HG03439 (cell line): ENCODE results near the gene MYO1C.

Experiments used
- ATAC-seq: cut with Tn5 transposase; IDR thresholded peaks from one replicate; pipeline ENCODE4 v1.9.1; 2021; ENCODE audit warnings: mild to moderate bottlenecking, moderate library complexity; ENCODE audit not compliant: unreplicated experiment

MYO1C gene

DNA sequence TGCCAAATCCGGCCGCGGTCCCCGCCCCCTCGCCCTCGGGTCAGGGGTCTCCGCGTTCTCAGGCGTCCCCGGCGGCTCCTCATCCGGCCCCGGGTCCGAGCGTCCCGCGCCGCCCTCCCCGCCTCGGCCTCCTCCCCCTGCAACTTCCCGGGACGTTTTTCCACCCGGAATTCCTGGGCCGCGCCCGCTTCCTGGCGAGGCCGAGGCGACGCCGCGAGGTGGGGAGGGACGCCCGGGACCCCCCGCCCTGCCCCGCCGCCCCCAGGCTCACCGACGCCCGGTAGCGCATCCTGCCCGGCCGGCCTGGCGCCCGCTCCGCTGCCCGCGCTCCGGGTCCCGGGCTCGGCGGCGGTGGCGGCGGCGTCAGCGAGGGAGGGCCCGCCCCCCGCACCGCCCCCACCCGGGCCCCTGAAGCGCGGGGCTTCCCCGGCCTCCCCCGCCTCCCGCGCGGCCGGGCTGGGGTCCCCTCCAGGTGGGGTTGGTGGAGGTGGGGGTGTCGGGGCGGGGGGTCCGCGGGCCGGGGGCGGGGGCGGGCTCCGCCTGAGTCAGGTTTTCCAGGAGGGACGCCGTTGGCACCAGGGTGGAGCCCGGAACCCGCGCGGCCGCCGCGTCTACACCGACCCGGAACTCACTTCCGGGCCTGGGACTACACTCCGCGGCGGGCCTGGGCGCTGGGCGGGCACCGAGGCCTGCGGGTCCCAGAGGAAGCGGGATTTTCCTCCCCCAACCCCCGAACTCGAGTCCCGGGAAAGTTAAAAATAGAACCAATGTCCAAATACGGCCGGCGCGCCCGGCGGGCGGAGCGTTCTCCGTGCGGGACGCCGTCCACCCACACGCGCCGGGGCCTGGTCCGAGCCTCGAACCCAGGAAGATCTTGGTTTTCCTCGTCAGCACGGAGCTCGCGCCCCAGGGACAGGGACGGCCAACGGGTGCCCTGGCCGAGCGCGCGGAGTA lies 6.8 kb downstream of the MYO1C start:
- ATAC-seq, result no peak

DNA sequence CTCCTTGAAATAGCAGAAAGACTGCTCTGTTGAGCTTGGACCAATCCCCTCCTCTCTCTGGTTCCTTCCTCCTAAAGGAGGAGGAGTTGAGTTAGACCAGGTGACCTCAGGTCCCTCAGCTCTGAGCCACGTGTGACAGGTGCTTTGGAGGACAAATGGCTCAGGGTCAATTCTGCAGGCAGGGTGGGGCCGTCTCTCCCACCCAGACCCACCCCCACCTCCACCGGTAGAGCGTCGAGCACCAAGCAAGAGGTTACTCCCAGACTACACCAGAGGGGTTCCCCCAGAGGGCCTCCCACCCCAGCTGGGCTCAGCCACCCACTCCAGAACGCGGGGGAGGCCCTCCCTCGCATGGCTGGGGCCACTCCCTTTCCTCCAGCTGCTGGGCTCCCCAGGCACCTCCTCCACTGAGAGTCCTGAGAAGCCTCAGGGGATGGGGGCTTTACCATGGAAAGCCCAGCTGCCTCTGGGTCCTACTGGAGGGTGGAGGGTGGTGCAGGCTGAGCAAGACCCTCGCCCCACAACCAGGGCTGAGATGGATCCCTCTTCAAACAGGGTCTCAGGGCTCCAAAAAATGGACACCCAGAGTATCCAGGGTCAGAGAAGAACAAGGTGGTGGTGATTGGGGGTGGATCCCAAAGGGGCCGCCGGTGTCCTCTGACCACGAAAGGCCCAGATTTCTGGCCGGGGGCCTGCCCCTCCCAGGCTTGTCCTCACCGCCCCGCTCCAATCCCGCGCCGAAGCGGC lies 7.6 kb downstream of the MYO1C start:
- ATAC-seq, result no peak

DNA sequence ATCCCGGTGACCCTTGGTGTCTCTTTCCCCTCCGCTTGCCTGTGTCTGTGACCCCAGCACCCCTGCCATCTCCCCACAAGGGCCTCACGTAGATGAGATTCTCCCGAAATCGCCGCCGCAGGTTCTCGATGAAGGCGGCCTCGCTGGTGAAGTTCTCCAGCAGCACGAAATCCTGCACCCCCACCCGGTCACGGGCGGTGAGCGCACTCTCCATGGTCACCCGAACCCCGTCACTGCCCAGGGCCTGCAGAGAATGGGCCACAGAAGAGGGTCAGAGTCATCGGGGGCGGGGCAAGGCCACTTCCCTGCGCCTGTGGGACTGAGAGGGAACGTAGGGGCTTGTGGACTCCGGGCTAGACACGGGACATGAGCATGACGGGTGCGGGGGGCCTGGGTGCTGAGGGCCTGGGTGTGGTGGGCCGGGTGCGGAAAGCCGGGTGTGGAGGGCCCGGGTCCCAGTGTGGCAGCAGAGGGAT lies 8.4 kb downstream of the MYO1C start:
- no peak for ATAC-seq

DNA sequence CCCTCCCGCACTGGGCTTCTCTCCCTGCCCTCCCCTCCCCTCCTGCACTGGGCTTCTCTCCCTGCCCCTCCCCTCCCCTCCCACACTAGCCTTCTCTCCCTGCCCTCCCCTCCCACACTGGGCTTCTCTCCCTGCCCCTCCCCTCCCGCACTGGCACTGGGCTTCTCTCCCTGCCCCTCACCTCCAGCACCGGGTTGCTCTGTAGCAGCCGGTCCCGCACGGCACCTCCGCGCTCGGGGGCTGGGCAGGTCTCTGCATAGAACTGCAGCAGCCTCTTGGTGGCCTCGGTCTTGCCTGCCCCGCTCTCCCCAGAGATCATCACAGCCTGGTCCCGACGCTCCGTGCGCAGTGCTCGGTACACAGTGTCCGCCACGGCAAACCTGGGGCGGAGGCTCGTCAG lies 9.8 kb downstream of the MYO1C start:
- no peak for ATAC-seq

DNA sequence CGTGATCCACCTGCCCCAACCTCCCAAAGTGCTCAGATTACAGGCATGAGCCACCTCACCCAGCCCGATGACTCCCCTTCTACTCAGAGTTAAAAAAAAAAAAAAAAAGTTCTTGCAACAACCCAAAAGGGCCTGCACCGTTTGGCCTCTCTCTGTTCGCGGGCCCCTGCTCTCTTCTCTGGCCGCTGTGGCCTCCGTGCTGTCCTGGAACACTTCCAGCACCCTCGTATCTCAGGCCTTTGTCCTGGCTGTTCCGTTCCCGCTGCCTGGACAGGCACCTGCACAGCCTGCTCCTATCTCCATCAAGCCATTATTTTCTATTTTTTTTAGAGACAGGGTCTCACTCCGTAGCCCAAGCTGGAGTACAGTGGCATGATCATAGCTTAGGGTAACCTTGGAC lies 10.8 kb downstream of the MYO1C start:
- no peak for ATAC-seq

DNA sequence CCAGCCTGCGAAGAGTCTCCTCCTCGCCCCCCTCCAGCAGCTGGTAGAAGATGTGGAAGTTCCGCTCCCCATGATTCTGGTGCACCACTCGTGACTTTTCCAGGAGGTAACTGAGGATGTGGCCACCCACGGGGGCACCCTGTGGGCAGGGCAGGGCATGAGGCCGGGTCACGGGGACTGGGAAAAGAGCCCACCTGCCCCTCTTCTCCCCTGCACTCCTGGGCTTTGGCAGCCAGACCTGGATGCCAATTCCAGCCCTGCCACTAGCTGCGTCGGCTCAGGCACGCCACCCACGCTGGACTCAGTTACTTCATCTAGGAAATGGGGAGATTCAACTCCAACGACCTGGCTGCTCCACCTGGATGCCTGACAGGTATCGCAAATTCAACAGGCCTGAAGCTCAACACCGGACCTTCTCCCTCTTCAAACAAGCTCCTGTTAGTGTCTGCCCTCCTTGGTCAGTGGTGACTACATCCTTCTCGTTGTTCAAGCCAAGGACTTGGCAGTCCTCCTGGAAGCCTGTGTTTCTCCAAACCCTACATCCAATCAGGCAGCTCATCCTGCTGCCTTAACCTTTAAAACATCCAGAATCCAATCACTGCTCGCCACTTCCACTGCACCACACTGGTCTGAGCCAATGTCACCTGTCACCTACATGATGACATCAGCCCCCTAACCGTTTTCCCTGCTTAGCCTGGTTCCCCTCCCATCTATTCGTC lies 11.6 kb downstream of the MYO1C start:
- no peak for ATAC-seq

DNA sequence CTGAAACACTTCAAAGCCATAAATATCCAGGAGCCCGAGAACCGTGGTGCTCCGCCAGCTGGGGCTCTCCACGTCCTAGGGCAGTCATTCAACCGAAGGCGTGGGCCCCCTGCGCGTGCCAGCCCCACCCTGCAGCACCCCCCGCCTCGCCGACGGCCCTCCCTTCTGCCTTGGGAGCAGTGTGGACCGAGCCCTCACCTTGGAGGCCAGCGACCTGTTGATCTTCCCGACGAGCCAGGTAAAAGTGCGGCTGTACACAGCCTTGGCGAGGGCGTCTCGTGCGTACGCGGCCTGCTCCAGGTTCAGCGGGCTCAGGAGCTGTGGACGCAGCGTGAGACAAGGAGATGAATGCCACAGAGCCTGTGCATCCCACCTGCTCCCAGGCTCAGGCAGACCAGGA lies 14.1 kb downstream of the MYO1C start:
- no peak for ATAC-seq

DNA sequence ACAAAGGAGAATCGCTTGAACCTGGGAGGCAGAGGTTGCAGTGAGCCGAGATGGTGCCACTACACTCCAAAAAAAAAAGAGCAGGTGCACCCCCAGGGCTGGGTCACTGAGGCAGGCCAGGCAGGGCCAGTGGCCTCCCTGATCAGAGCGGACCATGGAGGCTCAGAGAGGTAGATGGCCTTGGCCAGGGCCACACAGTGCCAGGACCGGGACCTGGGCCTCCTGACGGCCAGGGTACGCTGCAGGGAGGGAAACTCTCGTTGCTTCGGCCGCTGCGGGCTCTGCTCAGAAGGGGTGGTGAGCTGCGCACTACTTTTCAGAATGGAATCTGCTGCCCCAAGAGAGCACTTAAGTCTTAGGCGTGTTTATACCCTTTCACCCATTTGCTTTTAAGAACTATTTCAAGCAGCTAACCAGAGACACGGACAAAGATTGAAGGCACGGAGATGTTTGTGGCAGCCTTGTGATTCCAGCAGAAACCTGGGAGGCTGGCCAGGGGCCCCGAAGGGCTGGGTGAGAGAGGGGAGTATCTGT lies 17.1 kb downstream of the MYO1C start:
- no peak for ATAC-seq

DNA sequence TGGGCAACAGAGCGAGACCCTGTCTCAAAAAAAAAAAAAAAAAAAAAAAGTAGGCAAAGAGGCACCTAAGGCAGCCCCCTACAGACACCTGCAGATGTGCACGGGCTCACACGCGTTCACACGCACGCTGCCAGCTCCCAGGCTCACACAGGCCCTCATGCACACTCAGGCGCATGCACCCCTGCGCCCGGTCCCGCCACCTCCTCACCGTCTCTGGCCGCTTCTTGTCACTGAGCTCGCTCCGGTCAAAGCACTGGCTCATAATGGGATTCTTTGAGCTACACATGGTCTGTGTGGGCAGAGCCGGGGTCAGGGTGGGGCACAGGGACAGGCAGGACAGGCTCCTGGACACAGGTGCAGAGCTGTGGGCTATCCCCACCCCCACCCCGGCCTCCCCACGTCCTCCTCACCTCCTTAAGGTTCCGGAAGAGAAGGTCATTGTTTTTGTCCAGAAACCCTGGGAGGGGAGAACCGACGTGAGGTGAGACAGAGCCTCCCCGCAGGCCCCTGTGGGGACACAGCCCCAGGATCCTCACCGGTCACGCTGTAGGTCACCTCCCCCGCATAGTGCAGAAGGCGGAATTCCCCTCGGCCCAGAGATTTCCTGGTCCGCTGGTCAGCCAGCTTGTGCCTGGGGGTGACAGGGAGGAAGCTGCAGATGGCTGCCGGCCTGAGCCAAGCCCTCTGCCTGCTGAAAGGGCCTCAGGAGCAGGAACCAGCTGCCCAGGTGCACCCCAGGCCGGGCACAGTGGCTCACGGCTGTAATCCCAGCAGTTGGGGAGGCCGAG lies 17.9 kb downstream of the MYO1C start:
- ATAC-seq, result no peak

DNA sequence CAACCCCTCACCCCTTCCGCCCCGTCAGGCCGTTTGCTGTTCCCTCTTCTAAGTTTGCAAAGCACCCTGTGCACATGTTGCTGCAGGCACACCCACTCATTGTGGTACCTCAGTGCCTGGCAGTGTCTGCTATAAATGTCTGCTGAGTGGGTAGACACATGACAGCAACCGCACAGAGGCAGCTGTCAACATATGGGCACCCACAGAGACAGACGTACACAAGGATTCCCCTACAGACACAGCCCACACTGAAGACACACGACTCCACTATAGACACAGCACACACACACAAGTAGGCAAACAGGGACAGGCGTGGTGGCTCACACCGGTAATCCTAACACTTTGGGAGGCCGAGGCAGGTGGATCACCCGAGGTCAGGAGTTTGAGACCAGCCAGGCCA lies 18.6 kb downstream of the MYO1C start:
- ATAC-seq, result no peak

DNA sequence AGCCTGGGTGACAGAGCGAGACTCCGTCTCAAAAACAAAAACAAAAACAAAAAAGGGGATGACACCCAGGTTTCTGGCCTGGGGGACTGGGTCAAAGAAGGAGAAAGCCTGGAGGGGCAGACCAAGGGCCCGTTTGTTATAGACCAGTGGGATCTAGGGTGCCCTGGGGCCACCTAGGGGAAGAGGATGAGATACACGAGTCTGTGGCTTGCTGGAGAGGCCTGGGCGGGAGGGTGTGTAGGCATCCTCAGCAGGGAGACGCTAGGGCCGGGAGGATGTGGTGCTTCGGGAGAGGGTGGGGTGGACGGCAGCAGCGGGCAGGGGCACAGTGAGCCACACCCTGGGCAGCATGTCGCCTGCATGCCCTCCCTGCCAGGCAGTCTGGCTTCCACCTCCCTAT lies 19.3 kb downstream of the MYO1C start:
- no peak for ATAC-seq

DNA sequence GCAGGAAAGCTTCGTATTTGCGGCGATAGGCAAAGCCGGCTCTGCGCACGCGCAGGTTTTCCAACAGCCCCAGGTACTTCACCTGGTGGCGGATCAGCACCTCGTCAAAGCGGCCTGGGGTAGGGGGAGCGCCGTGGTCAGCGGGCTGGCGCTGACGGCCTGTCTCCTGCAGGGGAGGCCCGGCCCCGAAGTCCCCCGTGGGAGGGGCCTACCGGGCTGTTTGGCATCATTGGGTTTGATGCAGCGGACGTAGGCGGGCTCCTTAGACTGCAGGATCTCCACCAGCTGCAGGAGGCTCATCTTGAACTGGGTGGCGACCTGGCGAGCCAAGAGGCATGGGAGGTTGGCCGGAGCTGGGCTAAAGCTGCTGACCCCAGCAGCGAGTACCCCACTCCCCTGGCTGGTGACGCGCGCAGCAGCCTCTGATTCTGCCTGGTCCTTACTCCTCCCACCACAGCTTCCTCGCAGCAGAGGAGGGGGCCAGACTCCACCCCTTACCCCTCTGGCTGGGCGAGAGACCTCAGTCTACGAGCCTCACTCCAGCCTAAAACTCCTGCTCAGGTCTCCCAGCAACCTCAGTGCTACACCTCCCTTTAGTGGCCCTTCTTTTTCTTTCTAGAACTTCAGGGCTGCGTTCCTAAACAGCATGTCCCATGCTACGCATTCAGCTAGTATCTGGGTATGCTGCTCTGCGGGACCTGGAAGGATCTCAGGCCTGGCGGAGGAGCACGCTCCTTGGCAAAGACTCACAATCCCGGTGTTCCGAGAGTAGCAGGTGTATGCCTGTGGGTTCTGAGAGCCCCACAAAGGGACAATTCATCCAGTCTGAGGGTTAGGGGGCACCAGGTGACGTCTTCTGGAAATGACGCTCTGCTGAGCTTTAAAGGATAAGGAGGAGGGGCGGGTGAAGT lies 20.3 kb downstream of the MYO1C start:
- ATAC-seq, result no peak

DNA sequence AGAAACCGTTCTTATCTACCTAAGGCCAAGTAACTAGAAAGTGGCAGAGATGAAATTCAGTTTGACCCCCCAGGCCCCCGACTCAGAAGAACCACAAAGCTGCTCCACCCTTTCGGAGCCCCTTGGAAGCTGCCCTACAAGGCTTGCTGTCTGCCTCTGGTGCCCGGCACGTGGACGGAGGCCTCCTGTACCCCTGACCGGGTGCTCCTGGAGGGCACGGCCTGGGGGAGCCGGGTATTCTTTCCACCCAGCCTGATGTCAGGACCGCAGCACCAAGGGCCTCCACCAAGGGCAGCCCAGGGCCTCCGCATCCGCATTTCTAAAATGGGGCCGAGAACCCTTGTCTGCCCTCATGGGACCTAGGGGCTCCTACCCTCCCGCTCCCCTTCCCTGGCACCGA lies 21.0 kb downstream of the MYO1C start:
- no peak for ATAC-seq

DNA sequence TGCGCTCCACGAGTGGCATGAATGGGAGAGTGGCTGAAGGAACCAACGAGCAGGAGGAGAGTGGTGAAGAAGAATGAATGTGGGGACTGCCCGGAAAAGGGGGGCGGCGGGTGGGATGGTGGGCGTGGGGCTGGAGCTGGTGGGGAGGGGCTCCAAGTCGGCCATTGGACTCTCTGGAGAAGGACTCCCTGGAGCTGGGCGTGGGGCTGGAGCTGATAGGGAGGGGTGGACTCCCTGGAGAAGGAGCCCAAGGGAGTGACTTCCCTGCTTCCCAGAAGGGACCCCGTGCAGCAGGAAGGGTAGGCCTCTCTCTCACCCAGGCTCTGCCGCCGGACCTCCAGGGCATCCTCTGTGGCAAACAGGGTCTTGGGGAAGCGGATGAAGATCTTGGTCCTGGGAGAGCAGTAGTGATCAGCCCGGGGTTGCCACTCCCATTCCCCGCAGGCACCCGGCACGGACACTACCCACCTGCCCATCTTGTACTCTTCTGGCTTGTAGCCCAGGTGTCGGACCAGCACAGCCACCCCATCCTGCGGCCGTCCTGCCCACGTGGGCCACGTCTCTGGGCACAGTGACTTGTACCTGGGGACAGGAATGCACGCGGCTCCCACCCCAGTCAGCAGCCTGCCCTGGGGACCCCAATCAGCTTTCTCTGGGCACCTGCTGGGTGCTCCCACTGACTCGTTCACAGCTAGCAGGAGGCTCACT lies 21.6 kb downstream of the MYO1C start:
- no peak for ATAC-seq

DNA sequence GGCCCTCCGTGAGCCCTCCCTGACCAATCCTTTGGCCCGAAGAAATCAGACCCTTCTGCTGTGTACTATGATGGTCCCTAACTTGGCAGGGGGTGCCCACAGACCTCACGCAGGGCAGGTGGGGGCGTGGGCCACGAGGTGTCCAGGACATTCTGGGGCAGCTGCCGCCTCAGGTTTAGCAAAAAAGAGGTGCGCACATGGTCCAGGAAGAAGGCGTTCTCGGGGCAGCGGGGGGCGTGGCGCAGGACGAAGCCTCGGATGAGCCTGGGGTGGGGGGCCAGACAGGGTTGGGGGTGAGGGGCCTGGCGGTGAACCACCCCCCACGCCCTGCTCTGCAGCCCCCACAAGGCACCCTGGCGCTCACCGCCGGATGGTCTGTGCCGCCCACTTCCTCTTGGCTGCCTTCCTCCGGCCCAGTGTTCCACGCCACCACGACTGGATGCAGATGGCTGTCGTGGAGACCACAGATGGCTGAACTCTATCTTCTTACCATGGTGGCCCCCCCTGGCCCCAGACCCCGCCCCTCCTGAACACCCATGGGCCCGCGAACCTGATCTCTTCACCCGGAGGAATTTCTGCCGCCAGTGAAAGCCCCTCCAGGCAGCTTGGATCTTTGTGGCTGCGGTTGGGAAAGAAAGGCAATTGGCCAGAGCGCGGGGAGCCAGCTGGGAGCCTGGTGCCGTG lies 22.3 kb downstream of the MYO1C start:
- ATAC-seq, result no peak

DNA sequence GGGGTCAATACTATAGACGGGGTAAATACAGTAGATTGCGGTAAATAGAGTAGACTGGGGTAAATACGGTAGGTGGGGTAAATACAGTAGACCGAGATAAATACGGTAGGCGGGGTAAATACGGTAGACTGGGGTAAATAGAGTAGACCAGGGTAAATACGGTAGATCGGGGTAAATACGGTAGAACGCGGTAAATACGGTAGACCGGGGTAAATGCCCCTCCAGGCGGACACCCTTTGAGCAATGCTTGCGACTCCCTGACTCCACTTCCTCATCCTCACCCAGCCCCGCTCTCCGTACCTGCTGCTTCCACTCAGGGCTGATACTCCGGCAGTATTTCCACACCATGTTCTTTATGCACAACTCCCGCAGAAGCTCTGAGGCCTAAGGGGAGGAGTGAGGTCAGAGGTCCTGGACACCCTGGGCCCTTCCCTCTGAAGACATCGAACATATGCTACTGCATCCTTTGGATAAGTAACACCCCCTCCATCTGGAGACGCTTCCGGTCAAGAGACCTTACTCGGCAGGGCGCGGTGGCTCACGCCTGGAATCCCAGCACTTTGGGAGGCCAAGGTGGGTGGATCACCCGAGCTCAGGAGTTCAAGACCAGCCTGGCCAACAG lies 23.1 kb downstream of the MYO1C start:
- ATAC-seq, result no peak

DNA sequence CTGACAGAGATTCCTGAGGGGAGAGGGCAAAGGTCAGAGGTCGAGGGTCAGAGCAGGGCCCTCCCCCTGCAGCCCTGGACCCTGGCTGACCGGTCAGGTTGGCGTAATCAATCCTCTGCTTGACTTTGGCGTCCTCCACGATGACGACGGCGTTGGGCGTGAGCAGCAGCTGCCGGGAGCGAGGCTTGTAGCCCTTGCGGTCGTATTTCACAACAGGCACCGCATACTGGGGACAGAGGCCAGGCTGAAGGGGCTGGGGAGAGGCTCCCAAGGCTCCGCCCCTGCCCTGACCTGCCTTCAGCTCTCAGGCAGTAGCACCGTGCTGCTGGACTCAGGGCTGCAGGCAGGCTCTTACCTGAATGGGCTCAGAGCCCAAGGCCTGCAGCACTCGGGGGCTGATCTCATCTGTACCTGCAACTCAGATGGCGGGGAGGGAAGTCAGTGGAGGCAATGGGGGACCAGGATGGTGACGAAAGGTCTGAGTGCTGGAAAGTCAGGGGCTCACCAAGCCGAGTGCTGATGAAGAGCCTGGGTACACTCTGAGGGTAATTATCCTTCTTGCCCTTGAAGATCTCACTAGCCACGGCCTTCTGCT lies 24.5 kb downstream of the MYO1C start:
- no peak for ATAC-seq
